OCI-LY3 (cell line): ENCODE results near the gene HK2.

Source experiments
- H2AFZ ChIP-seq: fragments of 200-600, 300-600 bp; shearing (Covaris generic); 2 replicates; pipeline ENCODE4 v1.6.0; 2014; ENCODE audit warnings: antibody characterized with exemption, low read depth, low read length
- H3K27ac ChIP-seq: fragments of 200-600, 300-600 bp; sonication (generic); 2 replicates; pipeline ENCODE4 v1.5.1; 2014; ENCODE audit warnings: mild to moderate bottlenecking, low read length, moderate library complexity, mixed read lengths
- H3K27me3 ChIP-seq: fragments of 200-600, 300-600 bp; sonication (generic); 2 replicates; pipeline ENCODE4 v1.6.1; 2014; ENCODE audit warnings: low read depth, low read length, mixed read lengths
- H3K36me3 ChIP-seq: fragments of 200-600, 300-600 bp; sonication (generic); replicated peaks from 2 replicates; pipeline ENCODE3; 2014; ENCODE audit warnings: low read depth, low read length, mixed read lengths
- H3K4me1 ChIP-seq: fragments of 300-600, 200-600 bp; sonication (generic); 2 replicates; pipeline ENCODE4 v1.6.1; 2014; ENCODE audit warnings: low read length, mixed read lengths
- H3K4me2 ChIP-seq: fragments of 200-600, 300-600 bp; sonication (generic); 2 replicates; pipeline ENCODE4 v1.6.1; 2014; ENCODE audit warnings: low read length, mixed read lengths
- H3K4me3 ChIP-seq: fragments of 300-600, 200-600 bp; sonication (generic); 2 replicates; pipeline ENCODE4 v1.5.1; 2014; ENCODE audit warnings: antibody characterized with exemption, mild to moderate bottlenecking, low read length, moderate library complexity
- H3K79me2 ChIP-seq: fragments of 300-600, 200-600 bp; shearing (Covaris generic); 2 replicates; pipeline ENCODE4 v1.6.1; 2014; ENCODE audit warnings: mild to moderate bottlenecking, low read length, mixed read lengths
- H3K9ac ChIP-seq: fragments of 300-600, 200-600 bp; shearing (Covaris generic); 2 replicates; pipeline ENCODE4 v1.6.0; 2014; ENCODE audit warnings: mild to moderate bottlenecking, low read length, moderate library complexity
- H3K9me3 ChIP-seq: fragments of 200-600, 300-600 bp; shearing (Covaris generic); 2 replicates; pipeline ENCODE4 v1.6.1; 2014; ENCODE audit warnings: low read length, mixed read lengths; ENCODE audit not compliant: insufficient read depth
- H4K20me1 ChIP-seq: fragments of 200-600, 300-600 bp; sonication (generic); 2 replicates; pipeline ENCODE4 v1.6.1; 2016; ENCODE audit warnings: low read length, mixed read lengths; ENCODE audit not compliant: insufficient read depth
- CTCF ChIP-seq: fragments of 200-600, 300-600 bp; sonication (generic); IDR thresholded peaks from 2 replicates; pipeline ENCODE4 v1.5.1; 2014; ENCODE audit warnings: antibody characterized with exemption, low read length, low read depth
- EZH2phosphoT487 ChIP-seq: fragments of 200-600 bp; shearing (Covaris generic); IDR thresholded peaks from 2 replicates; pipeline ENCODE4 v1.6.1; 2018; ENCODE audit warnings: antibody characterized with exemption, mixed run types, low read depth

The HK2 gene

GRCh38 chr2:74862020-74862964 is 28.4 kb downstream of the HK2 start:
- no peaks in the 10 kb centered on the region for H3K9me3 ChIP-seq
- no peak overlapping the region for H3K9ac ChIP-seq
- TF ChIP-seq EZH2phosphoT487 (no peak), CTCF (no peak)
- no peak overlapping the region for H2AFZ ChIP-seq
- H3K4me2 ChIP-seq: no peak overlapping the region
- no peaks in the 10 kb centered on the region for H3K27me3 ChIP-seq
- H4K20me1 ChIP-seq: peaks cover 84% of the 10 kb centered on the region
- peaks cover 48% of the 10 kb centered on the region for H3K36me3 ChIP-seq
- no peak overlapping the region for H3K27ac ChIP-seq
- H3K4me1 ChIP-seq: no peaks in the 10 kb centered on the region
- no peak overlapping the region for H3K4me3 ChIP-seq
- peaks cover 87% of the 10 kb centered on the region for H3K79me2 ChIP-seq

GRCh38 chr2:74863802-74864248 is 29.9 kb downstream of the HK2 start:
- Histone ChIP-seq H4K20me1 (peaks cover 79% of the 10 kb centered on the region), H3K36me3 (peaks cover 53% of the 10 kb centered on the region), H2AFZ (no peak overlapping the region), H3K4me3 (no peak overlapping the region), H3K9me3 (no peaks in the 10 kb centered on the region), H3K4me2 (no peak overlapping the region), H3K4me1 (no peaks in the 10 kb centered on the region), H3K79me2 (peaks cover 87% of the 10 kb centered on the region), H3K27me3 (no peaks in the 10 kb centered on the region), H3K27ac (no peak overlapping the region), H3K9ac (no peak overlapping the region)
- TF ChIP-seq EZH2phosphoT487 (no peak), CTCF (no peak)

GRCh38 chr2:74864728-74865722 is 31.1 kb downstream of the HK2 start:
- no peaks in the 10 kb centered on the region for H3K9me3 ChIP-seq
- no peaks in the 10 kb centered on the region for H3K27me3 ChIP-seq
- H2AFZ ChIP-seq: no peak overlapping the region
- H3K27ac ChIP-seq: no peak overlapping the region
- no peak overlapping the region for H3K4me3 ChIP-seq
- H4K20me1 ChIP-seq: peaks cover 75% of the 10 kb centered on the region
- H3K4me2 ChIP-seq: no peak overlapping the region
- H3K9ac ChIP-seq: no peak overlapping the region
- H3K4me1 ChIP-seq: no peaks in the 10 kb centered on the region
- TF ChIP-seq EZH2phosphoT487 (no peak), CTCF (no peak)
- peaks cover 88% of the 10 kb centered on the region for H3K79me2 ChIP-seq
- H3K36me3 ChIP-seq: peaks cover 58% of the 10 kb centered on the region
